Activated effector memory CD4-positive, alpha-beta T cell treated with anti-CD3 and anti-CD28 coated beads, Interleukin-2, amount 50 U/mL, for 16 hours (primary cell): Measurements from ENCODE around the gene ABCB11.
"Not testable (repeated sequence)": the region's sequence is repeated elsewhere in the genome, so short reads cannot be mapped to it uniquely, and the experiment has no call there.

Experiments used
- DNase-seq: peaks from one replicate; pipeline ENCODE4 v3.0.0-alpha.2; 2020

Gene ABCB11

DNA sequence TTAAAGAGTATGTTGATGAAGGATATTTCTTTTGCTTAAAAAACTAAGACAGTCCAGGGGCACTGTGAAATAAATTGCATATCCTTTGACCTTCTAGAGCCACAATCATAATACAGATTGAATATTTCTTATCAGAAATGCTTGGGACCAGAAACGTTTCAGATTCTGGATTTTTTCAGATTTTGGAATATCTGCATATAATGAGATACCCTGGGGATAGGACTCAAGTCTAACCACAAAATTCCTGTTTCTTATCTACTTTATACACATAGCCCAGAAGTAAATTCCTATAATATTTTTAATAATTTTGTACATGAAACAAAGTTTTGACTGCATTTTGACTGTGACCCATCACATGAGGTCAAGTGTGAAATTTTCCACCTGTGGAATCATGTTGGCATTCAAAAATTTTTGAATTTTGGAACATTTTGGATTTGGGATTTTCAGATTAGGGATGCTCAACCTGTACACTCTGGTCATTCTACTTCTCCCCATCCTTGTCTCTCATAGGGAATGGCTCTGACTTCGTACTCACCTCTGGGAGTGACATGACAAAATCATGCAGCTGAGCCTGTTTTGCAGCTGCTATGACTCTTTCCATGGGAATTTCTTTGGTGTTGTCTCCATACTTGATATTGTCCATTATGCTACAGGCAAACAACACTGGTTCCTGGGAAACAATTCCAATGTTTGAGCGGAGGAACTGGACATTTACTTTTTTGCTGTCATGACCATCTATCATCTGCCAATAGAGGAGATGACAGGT, 104.3 kb downstream of the ABCB11 start:
- no peak for DNase-seq

DNA sequence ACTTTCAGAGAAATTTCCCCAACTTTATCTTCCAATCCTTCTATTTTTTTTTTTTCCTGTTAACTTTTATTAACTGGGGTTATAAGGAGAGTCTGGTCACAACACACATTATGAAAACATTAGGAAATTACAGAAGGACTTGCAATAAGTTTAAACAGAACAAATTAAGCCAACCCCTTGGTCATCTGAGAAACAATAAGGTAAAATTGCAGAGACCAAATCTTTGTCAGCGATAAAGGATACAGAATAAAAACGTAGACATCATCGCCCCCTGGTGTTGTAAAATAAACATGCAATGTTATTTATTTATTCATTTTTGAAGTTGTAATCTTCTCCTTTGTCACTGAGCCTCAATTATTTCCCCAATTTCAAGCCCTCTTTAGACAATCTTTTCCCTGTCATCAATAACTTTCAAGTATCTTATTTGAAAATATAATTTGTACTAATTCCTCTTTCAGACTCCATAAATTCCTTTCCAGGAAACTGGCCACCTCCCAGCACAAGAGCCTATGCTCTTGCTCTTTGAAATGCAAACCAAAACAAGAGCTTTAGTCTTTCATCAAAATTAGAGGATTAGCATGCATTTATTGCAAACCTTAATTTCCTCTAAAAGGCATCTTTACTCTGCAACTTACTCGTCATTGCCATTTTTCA, 110.5 kb downstream of the ABCB11 start:
- DNase-seq, result no peak

DNA sequence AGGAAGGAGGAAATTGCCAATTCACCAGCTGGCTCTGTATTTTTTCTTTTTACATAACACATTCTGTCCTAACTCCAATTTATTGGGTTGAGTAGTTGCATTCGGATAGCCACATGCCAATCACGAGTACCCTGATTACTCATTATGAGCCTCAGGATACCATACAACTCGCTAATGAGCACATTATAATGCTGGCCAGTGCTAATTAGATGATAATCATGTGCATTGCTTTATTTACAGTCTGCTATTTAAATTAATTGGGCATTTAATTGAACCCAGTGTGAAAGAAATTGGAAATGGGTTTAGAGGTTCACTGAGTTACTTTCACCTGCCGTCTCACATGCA, 114.8 kb downstream of the ABCB11 start:
- no peak for DNase-seq

DNA sequence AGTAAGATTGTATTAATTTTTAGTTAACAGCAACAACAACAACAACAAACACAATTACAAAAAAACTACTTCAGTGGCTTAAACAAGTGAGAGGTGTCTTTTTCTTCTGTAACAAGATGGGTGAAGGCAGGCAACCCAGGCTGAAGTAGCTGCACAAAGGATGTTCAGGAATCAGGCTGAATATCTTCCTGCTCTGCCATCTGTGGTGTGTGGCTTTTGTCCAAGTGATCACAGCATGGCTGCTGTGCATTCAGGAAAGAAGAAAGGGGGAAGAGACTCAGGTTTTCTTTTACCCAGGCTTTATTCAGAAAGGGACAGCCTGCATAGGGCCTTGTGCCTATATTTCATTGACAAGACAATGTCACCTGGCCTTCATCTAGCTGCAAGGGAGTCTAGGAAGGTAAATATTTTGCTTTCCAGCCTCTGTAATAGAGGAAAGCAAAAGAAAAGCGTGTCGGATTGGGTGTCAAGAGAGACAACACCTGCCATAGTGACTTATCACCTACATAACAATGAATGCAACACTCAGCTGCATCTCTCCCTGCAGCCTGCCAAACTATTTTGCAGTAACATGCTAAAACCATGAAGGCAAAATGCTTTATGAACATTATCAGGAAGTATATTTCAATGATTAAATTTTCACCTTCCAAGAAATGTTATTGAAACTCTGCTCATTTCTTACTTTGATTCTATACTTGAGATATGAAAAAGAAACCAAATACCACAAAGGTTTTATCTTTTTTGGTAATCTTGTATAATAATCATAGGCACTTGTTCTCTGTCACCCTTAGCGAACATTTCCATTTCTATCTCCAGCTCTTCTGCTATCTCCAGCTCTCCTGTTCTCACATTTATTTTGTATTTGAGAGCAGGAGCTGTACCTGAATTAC, 115.4 kb downstream of the ABCB11 start:
- DNase-seq, result no peak

- no peak for DNase-seq
These were observed 117.6 kb downstream of the ABCB11 start for GRCh38 chr2:168913495-168913894.

DNA sequence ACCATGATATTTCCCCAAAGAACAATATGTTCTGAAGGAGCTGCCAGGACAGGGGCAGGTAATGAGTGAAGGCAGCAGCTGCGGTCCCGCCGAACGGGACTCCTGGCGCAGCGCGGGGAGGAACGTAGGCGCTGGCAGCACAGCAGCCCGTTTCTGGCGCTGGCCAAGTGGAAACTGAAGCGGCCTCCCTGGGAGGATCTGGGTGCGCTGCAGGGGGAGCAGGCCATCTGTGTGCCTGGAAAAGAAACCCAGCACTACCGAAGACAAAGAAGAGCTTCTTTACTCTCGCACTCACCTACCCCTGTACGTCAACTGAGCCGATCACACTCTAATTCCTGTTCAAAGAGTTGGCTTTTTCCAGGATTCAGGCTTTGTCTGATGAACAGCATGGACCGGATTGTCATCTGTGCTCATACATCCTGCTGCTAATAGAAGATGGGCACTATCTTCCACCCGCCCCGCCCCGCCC, 118.2 kb downstream of the ABCB11 start:
- DNase-seq, result no peak

DNA sequence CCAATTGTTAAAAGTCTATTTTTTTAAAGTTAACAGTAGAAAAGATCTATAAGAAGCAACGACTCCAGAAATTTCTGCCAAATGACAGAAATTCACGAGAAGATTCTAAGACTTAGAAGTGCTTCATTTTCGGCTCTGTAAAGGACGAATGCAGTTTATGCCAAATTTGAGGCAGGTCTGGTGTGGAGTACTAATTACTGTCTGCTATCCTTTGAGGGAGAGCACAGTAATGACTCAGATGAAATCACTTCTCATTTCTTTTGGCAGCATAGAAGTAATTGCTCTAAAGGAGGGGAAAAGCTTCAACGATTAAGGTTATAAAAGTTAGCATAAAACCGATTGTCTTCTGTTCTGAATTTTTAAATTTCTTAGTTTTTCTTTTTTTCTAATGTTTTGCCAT, 118.7 kb downstream of the ABCB11 start:
- DNase-seq, result no peak

DNA sequence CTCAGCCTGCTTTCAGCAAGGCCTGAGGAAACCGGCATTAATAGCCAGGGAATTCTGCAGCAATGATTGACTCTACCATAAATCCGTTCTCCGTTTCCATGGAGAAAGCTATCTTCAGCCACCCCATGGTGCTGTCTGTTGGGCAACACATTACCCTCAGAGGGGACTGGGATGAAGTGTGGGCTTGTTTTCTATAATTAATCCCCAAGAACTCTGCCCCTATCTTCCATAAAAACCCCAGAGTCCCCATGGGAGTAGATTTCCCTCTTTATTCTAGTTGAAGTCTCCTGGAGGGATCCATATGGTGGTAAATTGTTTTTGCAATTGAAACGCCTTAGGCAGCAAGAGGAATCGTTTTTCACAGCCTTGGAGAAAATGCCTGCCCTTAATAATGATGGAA, 120.8 kb downstream of the ABCB11 start:
- no peak for DNase-seq

- DNase-seq, result no peak
These were observed 123.0 kb downstream of the ABCB11 start for GRCh38 chr2:168907940-168908662.

- DNase-seq, result no peak
These were observed 126.8 kb downstream of the ABCB11 start for GRCh38 chr2:168904358-168904757.

DNA sequence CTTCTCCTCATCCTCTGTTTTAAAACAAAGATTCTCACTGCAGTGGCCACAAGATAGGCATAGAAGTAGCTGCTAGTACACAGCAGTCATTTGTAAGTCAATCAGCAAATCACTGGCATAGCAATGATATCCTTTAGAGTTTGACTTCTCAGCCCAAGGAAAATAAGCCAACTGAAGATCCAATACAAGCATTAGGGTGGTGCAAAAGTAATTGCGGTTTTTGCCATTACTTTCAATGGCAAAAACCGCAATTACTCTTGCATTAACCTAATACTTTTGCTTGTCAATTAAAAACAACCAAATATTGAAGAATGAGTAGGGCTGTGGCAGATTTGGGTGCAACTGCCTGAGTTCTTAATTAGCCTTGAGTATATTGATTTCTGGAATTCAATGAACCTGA, 127.2 kb downstream of the ABCB11 start:
- no peak for DNase-seq

DNA sequence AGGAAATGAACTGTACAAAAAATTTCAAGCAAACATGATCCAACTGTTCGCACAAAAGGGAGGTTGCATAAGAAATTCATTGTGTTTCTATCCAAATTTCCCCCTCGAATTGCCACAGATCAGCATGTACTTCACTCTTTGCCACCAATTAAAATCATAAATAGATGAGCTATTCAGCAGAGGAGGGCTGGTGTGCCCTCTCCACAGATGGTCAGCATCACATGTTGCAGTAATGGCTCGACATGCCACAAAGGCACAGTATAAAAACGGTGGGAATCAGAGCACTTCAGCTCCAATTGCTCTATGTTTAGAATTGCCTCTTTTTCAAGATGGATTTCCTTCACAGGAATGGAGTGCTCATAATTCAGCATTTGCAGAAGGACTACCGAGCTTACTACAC, 130.1 kb downstream of the ABCB11 start, which contains the start of gene G6PC2:
G6PC2 (plus strand) TSS at position 289 of the 400 bp plus-strand sequence; CDS start at position 330, 41 bp downstream.
- no peak for DNase-seq

GRCh38 chr2:168897449-168897848, 133.7 kb downstream of the ABCB11 start:
- DNase-seq, result no peak

DNA sequence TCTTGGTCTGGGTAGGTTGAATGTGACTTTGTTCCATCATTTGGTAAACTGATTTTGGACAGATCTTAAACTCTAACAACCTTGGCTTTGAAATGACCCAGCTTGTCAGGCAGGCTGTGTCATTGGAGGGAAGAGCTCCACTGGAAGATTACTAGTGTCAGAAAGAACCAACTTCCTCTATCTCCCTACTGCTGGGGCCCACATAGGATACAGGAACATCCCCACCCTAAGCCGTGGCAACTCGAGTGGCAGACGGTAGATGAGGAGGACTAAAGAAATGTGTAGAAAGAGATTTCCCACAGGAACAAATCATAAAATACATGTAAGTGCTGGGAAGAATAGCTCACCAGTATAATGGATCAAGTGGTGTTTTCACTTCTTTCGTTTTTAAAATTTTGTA, 134.3 kb downstream of the ABCB11 start:
- no peak for DNase-seq

DNA sequence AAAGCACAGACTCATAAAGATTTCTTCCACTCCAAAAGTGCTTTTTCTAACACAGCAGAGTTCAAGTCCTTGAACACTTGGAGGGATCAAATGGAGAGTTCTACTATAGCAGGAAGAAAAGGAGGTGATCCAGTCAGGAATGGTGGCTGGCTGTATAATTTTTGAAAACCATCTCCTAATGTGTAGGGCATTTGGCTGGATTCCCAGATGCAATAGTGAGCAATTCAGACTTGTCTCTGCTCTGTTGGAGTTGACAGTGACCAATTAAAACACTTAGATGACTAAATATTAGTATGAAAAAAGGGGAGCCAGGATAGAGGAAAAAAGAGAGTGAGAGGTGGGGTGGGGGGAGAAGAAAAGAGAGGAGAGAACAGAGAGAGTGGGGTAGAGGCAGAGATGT, 135.4 kb downstream of the ABCB11 start:
- DNase-seq, result no peak

DNA sequence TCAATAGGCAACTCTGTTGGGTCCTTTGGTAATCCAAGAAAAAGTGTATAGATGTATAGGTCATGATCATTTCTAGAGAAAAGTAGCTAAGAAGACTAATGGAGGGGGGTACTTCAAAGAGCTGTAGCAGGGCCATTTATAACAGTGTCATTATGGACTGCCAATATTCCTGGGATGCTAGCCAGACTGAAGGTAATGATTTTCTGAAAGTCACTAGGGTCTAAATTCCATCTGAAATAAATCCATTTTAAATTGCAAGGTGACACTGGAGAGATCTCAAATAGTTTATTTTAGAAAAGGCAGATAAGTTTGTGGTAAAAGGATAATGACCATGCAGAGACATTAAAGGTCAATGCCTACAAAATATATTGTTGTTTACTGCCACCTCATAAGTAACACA, 136.4 kb downstream of the ABCB11 start:
- DNase-seq, result no peak

GRCh38 chr2:168894101-168894500, 137.0 kb downstream of the ABCB11 start:
- DNase-seq, result no peak

GRCh38 chr2:168892327-168892726, 138.8 kb downstream of the ABCB11 start:
- no peak for DNase-seq

DNA sequence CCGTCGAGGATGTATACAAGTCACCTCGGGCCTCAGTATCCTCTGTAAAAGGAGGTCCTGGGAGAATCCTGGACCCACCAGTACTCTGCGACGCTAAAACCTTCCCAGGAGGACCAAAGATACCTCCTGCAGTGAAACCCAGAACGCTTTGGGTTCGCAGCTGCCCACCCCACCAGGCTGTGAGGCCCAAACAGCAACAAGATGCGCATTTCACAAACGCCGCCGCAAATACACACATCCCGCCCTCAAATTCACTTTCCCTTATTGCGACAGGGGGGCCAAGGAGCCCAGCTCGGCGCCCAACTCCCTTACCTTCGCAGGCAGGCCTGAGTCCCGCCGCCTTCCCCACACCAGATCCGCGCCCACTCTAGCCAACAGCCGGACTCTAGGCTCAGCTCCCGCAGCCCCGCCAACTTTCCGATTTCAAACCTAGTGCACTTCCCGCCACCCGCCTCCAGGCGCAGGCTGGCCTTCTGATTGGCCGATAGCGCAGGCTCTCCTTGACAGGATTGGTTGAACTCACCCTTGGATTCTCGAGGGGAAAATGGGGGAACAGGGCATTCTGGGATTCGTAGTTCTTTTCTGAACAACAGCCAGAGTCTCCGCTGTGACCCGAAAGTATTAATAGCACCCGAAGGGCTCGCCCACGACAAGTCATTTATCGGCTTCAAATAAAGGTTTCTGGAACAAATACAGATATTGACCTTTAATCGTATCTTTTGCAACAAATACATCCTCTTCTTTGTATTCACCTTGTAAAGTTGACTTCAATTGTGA, 140.9 kb downstream of the ABCB11 start, which contains the start of gene SPC25:
SPC25 (minus strand) TSS at position 425 of the 777 bp plus-strand sequence. CDS start 911 bp downstream, outside the sequence.
- DNase-seq, result peak; percentile 94

GRCh38 chr2:168889635-168890005, 141.5 kb downstream of the ABCB11 start:
- DNase-seq, result no peak

GRCh38 chr2:168884975-168885374, 146.1 kb downstream of the ABCB11 start:
- DNase-seq, result no peak

- DNase-seq, result not testable (repeated sequence)
These were observed 149.0 kb downstream of the ABCB11 start for GRCh38 chr2:168882163-168882562.
